Activated CD4-positive, alpha-beta T cell treated with anti-CD3 and anti-CD28 coated beads, Interleukin-2, Interleukin-4, amounts not matched to agents 100 ng/mL and 50 ng/mL, durations not matched to agents 16 hours and 8 hours (primary cell): Measurements from ENCODE around the gene ALK.

ENCODE experiments used
- DNase-seq: peaks from one replicate; pipeline ENCODE4 v3.0.0-alpha.2; 2020; ENCODE audit warnings: low spot score

Gene ALK

DNA sequence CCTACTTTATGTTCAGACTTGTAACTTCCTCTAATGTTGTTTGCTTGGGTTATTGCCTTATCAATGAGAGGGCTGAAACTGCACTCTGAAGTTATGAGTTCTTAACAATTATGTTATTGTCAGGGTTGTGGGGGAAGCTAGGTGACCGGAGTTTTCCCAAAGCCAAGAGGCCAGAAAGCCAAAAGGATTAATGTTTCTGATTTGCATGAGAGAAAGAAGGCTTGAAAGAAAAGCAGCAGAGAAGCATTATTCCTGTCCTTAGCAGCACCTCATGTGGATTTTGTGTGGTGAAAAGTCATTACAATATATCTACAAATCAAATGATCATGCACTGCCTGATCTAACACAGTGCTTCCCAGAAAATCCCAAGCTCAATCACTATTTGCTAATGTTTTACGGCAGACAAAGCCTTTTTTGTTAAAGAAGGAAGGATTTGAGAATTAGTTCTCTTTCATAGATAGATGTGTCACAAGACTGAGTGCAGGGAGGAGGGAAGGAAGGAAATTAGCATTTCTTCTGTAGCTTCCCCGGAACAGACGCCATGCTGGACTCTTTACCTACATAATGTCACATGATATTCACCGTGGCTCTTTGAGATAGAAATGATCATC, 203.2 kb downstream of the ALK start:
- DNase-seq, result no peak

DNA sequence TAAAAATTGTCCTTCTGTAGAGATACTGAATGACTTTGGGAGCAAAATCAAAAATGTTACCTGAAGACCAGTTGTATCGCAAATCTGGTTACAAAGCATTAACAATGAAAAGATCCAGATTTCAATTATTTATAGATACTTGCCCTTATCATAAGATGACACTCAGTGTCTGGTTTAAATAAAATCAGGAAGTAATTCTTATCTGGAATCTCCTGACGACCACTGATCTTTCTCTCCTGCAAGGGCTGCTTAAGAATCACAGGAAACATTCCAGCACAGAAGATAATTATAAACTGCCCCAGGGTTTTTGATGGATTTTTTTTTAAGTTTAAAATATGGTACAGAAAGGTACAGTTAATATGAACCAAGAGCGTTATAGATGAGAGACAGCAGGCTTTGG, 205.7 kb downstream of the ALK start:
- DNase-seq, result no peak

DNA sequence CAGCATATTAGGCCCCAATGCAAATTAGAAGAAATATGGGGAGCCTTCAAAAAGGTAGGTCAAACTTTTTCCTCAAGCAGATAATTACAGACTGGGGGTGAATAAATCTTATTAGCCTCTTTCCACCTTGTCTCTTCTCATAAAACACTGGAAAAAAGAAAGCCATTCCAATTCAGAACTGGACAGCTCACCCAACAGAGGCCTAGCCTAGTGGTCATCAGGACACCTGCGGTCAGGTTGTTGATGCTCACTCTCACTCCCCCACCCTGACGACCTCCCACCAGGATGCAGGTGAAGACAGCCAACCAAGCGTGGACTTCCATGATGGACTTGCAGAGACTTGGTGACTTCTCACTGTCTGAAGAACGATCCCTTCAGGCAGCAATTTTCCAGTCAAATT, 207.1 kb downstream of the ALK start:
- no peak for DNase-seq

DNA sequence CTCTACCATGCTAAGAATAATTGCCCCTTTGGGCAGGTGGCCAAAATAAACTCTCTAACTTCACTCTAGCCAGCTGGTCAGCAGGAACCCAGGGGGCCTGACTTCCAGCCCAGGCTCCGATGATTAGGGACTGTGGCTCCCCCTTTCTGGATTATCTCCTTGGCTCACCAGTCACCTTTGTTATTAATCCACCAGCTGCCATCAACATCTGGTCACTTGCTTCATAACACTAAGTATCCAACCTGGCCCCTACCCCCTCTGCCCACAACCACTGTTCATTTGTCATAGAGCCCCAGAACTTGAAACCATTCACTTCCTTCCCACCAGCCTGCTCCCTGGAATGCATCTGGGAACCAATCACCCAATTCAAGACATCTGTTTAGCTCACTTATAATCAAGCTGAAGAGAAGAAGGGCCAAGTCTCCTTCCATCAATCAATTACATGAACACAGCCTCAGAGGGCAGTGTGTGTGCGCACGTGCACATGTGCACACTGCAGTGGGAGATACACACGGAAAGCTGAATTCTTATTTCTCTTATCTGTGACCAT, 215.1 kb downstream of the ALK start:
- DNase-seq, result no peak

DNA sequence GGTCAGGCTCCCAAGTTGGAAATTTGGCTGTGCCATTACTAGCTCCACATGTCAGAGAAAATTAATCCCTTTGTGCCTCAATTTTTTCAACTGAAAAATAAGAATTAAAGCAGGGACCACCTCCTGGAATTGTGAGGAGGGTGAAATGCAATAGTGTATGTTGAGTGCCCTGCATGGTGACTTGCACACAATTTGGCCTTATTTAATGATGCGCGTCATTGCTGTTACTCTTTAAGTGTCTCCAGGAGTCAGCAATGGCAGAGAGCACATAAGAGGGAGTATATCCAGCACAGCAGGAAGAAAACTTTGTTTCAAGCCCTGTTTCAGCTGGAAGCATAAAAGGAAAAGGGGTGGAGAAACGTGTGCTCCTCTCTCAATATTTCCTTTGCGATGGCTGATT, 215.8 kb downstream of the ALK start:
- no peak for DNase-seq

DNA sequence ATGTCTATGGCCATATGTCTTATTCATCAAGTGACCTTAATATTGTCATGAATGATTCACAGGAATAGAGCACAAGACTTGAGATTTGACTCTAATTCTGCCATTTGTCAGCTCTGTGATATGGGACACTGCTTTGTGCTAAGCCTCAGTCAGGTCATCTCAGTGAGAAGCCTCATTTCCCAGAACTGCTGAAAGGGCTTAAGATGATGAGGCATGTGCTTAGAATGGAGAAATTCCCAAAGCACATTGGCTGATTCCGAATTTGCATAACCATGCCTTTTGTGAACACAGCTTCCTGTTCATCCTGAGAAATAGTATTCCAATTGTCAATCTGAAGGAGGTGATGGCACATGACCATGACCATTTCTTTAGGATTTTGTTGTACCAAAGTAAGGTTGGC, 218.1 kb downstream of the ALK start:
- no peak for DNase-seq

DNA sequence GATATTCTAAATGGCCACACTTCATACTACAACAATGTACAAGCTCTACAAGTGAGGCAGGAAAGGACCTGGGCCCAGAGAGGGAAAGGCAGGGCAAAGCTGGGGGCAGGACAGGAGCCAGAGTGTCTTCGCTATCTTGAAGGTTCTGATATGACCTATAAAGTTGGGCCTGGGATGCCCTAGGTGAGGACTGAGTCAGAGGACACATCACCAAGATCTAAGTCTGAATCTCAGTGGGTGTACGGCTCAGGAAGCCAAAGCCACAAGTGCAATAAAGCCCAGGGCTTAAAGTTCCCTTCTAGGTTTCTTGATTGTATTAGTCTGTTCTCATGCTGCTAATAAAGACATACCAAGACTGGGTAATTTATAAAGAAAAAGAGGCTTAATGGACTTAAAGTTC, 219.1 kb downstream of the ALK start:
- peak; percentile 2 for DNase-seq

DNA sequence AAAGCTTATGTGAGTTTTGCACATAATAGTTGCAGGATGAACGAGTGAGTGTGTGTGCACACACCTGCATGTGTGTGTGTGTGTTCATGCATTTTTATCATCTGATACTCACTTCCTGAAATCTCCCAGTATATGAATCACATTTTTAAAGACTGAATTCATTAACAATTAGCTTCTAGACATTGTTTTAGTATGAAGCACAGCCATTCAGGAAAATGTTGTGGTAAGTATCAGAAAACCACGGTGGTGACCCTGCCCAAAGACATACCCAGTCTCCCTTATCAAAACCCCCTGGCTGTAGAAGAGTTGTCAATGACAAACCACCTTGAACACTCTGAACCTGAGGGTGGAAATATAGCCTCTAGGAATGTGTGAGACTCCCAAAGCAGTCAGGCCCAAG, 220.8 kb downstream of the ALK start:
- DNase-seq, result no peak

DNA sequence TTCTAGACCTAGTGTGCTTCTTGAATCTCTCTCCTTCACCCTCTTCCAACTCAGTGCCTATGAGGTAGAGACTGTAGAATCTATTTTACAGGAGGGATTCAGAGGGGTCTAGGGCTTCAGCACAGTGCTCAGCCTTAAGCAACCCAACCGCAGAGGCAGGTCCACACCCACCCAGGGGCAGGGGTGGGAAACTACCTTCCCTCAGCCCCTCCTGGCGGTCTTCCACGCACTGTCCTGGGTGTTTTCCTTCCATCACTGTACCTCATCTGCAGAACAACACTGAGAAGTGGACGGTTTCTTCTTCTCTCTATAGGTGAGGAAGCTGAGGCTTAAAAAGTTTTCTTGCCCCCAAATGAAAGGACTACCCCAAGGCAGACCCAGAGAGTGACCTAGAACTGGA, 222.3 kb downstream of the ALK start:
- no peak for DNase-seq

DNA sequence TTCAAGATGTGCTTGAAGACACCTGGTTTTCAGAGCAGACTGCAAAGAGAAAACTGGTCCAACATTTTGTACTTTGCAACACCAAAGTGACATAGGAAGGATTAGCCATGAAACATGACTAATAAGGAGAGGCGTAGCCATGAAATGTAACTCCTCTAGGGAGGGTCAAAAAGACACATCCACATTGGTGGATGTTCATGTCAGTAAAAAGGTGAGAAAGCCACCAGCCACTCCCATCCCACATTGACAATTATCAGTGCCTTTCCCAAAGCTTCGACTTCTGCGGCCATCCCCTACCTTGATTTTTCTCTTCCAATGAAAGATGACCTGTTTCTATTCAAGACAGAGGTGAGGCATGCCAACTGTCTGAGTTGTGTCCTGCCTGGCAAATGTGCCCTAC, 223.2 kb downstream of the ALK start:
- DNase-seq, result no peak

DNA sequence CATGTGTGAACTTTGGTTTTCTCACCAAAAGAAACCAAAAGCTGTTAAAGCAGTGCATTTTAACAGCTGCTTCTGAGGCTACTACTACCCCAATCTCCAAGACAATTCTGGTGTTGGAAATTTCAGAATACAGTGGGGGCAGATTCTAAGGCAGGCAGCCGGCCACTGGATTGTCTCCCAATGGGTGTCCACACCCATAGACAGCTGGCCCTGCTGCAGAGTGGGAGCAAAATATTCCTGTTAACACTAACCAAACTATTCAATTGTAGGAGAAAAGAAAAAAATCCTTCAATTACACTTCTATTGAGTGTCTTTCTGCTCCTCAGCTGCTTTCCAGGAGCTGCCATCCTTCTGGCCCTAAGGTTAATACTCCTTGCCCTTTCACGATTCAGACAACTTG, 223.7 kb downstream of the ALK start:
- no peak for DNase-seq

DNA sequence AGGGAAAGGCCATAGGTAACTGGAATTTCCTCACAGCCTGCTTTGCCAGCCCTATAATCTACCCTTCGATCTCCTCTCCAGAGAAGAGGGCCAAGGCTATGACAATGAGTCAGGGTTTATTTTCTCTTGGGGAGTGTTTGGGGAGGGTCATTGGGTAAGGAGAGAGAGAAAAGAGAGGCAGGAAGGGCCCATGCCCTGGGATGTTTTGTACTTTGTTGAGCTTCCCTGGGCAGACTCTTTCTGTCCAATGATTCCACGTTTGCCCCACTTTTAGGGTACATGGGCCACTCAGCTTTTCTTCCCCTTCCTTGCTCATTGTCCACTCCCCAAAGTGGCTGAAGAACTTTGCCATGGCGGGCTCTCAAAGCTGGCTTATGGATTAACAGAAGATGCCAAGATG, 224.2 kb downstream of the ALK start:
- DNase-seq, result no peak

DNA sequence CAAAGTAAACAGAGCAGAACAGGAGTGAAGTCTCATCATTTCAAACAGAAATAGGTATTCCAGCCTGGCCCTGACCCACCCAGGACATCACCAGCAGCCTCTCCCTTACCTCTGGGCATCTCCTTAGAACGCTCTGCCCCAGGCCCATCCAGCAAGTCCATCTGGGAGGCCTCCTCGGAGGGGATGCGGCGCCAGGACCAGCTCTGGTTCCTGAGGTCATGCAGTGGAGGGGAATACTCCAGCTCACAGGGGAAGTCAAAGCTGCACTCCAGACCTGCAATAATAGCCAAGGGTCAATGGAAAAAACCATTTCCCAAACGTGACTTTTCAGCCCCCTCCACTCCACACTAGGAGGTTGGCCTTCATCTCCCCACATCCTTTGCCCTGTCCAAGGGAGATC, 226.6 kb downstream of the ALK start:
- DNase-seq, result no peak

DNA sequence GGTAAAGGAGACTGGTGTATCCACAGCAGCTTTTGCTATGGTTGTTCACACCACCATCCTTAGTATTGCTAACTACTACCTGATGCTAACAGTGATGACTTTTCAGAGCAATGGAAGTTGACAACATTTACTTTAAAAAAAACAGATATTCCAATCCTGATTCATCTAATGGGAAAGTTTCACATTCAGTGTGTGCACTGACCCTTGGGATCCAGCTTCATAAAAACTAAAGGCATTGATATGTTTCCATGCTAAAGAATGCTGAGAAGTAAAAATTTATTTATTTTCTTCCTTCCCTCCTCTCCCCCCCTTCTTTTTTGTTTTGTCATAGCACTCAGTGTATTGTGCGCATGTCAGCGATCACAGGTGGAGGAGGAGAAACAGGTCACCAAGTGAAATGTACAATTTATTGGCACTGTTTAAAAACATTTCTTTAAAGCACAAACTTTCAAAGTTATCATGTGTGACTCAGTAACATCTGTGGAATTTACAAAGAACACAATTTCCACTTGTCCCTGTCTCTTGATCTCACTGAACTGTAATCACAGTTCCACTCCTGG, 229.9 kb downstream of the ALK start:
- DNase-seq, result no peak

DNA sequence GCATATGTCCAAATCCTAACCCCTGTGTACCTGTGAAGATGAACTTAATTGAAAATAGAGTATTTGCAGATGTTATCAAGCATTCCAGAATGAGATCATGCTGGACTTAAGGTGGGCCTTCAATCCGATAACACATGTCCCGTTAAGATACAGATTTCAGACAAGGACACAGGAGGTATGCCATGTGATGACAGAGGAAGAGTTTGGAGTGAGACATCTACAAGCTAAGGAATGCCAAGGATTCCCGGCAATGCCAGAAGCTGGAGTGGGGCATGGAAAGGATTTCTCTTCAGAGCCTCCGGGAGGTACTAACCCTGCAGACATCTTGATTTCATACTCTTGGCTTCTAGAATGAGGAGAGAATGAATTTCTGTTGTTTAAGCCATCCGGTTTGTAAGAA, 231.7 kb downstream of the ALK start:
- no peak for DNase-seq

DNA sequence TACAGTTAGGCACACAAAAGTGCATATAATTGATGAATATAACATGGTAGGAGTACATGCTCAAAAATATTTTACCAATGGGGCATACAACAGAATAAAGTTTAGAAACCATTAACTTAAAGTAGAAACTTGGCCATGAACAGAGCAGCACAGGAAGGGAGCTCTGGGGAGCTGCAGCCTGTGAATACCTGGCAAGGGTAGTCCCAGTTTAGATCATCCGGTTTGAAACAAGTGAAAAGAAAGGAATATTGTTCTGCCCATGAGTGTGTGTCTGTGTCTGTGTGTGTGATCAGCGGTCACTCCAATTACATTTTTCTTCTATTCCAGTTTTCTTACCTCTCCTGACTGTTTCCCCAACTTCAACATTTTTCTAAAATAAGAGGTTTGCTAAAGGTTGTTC, 233.0 kb downstream of the ALK start:
- DNase-seq, result no peak

DNA sequence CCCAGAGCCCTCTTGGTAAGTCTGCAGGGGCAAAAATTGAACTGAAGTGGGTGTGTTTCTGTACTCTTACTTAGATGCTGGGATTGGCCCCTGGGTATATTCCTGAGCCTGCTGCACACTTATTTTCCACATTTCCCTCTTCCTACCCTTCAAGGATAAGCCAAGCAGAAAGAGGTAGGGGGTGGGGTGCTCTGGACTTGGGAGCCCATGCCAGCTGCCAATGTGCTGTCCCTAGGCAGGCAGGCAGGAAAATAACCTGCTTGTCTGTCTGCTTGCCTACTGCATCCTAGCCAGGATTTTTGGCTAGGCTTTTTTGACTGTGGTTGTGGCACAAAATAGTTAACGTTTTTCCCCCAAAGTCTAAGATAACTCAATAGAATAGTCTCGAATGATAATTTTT, 234.3 kb downstream of the ALK start:
- DNase-seq, result no peak

DNA sequence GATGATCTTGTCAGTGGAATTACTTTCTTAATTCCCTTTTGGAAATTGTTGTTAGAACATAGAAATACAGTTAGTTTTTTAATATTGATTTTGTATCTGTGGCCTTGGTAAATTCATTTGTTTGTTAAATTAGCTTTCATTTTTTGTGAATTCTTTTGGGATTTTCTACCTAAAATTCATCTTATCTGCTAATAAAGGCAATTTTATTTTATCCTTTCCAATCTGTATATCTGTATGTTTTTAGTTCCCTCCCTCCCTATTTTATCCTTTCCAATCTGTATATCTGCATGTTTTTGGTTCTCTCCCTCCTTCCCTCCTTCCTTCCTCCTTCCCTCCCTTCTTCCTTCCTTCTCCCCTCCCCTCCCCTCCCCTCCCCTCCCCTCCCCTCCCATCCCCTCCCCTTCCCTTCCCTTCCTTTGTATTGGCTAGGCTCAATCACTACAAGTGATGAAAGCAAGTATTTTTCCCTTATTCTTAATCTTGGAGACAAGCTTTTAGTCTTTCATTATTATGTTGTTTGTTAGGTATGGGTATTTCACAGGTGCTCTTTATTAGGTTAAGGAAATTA, 244.4 kb downstream of the ALK start:
- no peak for DNase-seq

DNA sequence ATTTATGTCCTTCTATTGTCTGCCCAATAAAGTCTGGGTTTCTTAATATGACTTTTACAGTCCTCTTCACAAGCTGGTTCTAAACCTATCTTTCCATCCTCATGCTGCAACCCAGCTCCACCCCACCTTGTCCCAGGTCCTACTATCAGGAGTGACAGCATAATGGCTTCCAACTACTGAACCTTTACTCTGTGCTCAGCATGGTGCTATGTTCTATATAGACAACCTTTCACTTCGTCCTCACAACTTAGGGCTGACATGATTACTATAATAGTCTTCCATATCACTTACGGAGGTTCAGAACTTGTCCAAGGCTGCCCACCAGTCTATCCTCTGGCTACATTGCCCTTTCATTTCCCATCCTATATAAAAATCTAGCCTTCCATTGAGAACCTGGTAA, 256.8 kb downstream of the ALK start:
- no peak for DNase-seq

DNA sequence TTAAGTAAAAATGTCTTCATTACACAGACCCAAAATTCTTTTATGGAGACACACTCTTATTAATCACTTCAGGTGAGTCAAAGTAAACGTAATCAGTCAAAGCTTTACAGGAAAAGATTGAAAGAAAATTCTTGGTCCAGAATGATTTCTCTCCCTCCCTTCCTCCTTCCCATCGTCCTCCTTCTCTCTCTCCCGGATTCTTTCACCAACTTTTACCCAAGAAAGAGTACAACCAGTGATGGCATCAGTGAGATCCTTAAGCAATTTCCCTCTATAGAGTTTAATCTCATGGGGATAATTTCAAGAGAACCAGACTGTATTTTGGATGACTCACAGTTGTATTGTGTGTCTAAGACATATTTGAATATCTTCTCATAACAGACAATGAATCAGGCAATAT, 258.1 kb downstream of the ALK start:
- DNase-seq, result no peak

DNA sequence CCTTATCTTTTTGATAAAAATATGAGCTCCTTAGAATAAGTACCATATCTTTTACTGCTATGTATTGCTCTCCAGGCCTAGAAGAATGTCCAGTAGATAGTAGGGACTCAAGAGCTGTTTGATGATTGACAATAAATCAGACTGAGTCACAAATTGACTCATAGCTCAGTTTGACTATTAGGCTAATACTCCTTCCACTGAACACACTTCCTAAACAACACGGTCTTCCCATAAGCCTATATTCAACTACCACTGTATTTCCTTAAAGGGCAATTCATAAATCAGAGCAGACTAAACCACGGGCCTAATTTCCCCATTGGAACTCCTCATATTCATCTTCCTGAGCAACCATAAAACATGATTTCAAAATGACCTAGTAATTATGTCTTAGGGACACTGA, 258.5 kb downstream of the ALK start:
- DNase-seq, result no peak

DNA sequence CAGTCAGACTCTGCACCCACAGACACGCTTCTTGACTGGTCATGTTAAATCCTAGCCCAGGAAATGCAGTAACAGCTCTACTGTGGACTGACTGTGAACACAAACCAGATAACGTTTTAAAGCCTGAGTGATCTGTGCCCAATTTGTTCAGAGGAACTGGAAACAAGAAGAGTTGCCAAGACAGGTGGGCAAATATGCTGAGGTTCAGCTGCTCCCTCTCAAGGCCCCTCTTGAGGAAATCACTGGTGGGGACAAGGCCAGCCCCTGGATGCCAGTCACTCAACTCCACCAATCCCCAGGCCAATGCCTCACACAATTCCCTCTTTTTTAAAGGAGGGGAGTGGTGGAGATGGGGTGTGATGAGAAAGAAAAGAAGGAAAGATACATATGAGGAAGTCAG, 261.2 kb downstream of the ALK start:
- DNase-seq, result no peak

DNA sequence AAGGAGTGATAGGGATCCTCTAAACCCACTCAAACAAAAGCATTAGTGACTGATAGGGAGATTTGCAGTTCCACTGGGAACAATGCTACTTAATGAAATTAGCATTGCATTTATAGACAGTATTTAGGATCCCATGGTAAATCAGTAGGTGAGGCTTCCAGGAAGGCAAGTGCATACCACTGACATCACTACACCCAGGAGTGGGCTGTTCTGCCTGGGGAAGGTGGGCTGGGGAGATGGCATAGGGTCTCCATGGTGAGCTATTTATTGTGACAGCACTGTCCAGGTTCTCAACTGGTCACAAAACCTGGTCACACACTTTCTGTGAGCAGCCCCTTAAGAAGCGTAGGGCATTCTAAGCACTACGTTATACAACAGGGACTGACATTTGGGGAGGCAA, 262.2 kb downstream of the ALK start:
- DNase-seq, result no peak

DNA sequence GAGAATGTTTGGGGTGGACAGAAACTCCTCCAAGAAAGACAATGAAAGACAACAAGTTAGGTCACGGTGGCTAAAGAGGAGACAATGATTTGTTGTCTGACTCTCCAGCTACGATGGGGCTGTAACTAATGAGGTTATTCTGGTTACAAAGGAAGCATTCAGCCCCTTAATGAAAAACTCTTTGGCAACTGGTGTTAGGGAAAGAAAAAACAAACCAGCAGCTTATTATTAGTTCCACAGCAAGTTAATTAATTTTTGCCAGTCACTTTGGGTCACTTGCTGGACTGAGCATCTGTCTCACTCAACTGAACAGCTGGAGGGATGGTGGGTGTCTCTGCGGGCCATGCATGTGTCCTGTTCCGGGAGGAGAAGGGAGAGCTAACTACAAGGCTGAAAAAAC, 263.7 kb downstream of the ALK start:
- no peak for DNase-seq
